Lung (tissue), 12 donors: ENCODE results near the gene ZNF598. TPM values are rescaled to one million over a fixed set of nuclear protein-coding genes. Genes with fewer than 3 reads are reported as not detected.

Source experiments
- ATAC-seq: fragments of 200-7000 bp; cut with Tn5 transposase; one replicate; pipeline ENCODE4 v1.9.1; 2020; ENCODE audit warnings: moderate number of reproducible peaks; ENCODE audit not compliant: insufficient read depth, low FRiP score
- DNase-seq, 3 donors: peaks; one replicate each; pipeline ENCODE4 v3.0.0-alpha.2; 2013 to 2017
- H3K27ac ChIP-seq, 2 donors: one replicate each; pipeline ENCODE4 v1.5.1; 2013; ENCODE audit warnings: mild to moderate bottlenecking in 2 of 2, moderate library complexity in 2 of 2, control low read depth in 1 of 2, inconsistent platforms in 1 of 2, low read depth in 1 of 2, low read length in 1 of 2
- H3K27me3 ChIP-seq, 3 donors: one replicate each; pipeline ENCODE4 v1.5.1; 2013; ENCODE audit warnings: low read length in 2 of 3; ENCODE audit not compliant: control insufficient read depth in 3 of 3, insufficient read depth in 3 of 3
- H3K36me3 ChIP-seq, 4 donors: one replicate each; pipeline ENCODE4 v1.5.1; 2013; ENCODE audit warnings: low read length in 4 of 4, mild to moderate bottlenecking in 1 of 4, moderate library complexity in 1 of 4; ENCODE audit not compliant: control insufficient read depth in 4 of 4, insufficient read depth in 4 of 4
- H3K4me1 ChIP-seq, 5 donors: one replicate each; pipeline ENCODE4 v1.5.1; 2013; ENCODE audit warnings: low read length in 5 of 5, mild to moderate bottlenecking in 2 of 5, moderate library complexity in 1 of 5; ENCODE audit not compliant: control insufficient read depth in 5 of 5, insufficient read depth in 5 of 5
- H3K4me3 ChIP-seq: one replicate; pipeline ENCODE4 v1.5.1; 2013; ENCODE audit warnings: mild to moderate bottlenecking, control low read depth, moderate library complexity
- H3K9ac ChIP-seq, 2 donors: one replicate each; pipeline ENCODE4 v1.5.1; 2013; ENCODE audit warnings: low read length in 2 of 2, control low read depth in 1 of 2; ENCODE audit not compliant: insufficient read depth in 1 of 2
- H3K9me3 ChIP-seq, 4 donors: one replicate each; pipeline ENCODE4 v1.5.1; 2013; ENCODE audit warnings: low read length in 3 of 4, mild to moderate bottlenecking in 1 of 4, moderate library complexity in 1 of 4; ENCODE audit not compliant: control insufficient read depth in 4 of 4, insufficient read depth in 3 of 4
- WGBS, 2 donors: extraction: QIAGEN DNeasy Blood & Tissue Kit; methylation state at CpG; one replicate each; pipeline ENCODE4 v1.1.7; 2013; 5-methylcytosine and 5-hydroxymethylcytosine counted together
- polyA plus RNA-seq, 2 donors: library from polyadenylated mRNA; stranded (reverse); fragments of 200-250 nt; gene quantifications; one replicate each; pipeline ENCODE4 v1.2.1, GENCODE V29; 2013
- total RNA-seq, 2 donors: library from RNA; depleted of rRNA in 1 of 2; stranded (reverse); fragments of >200 nt in 1 of 2; gene quantifications; one replicate each; pipeline ENCODE4 v1.2.1, GENCODE V29; 2014 to 2021
- TF ChIP-seq, protein P1 (sequence below): IDR thresholded peaks from 2 replicates; pipeline ENCODE4 v1.5.1; 2012; ENCODE audit warnings: mild to moderate bottlenecking; ENCODE audit errors: control extremely low read depth, extremely low read depth
- donor health status: control.
- donor health status: control.
- donor health status: Bipolar disorder and iron deficiency.
- donor health status: healthy.
- donor health status: DM: yes; HTN: yes; CAD: no.

Gene ZNF598
- total and polyA plus RNA-seq, 4 donors, result 13.9 to 49.8 (median 35.9) TPM

DNA sequence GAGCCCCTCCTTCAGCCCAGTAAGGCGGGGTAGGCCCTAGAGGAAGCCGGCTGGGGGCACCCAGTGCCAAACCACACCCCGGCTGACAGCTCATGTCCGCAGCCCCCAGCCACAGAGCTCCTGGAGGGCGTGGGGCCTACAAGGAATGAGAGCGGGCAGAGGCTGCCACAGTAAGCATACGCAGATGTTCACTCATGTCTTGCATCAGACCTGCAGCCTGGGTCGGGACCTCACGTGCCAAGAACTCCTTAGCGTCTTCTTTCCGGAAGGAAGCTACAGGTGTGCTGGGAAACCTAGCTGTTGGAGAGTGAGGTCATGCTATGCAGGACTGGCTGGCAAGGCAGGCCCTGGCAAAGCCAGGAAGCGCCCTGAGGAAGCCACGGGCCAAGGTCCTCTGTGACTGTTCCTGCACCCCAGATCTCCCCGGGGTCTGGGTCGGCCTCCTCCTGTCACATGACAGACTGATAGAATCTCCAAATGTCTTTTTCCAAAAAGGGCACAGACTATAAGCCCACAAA lies 1.6 kb downstream of the ZNF598 start:
- ATAC-seq (no peak), DNase-seq (no peak)
- 14 to 25% methylated on average over 15 of the region's 15 CpGs for WGBS, 2 donors
- peaks cover 0 to 10% (median 4%) of the 10 kb centered on the region in 4 donors for H3K36me3 ChIP-seq
- peaks cover 0 to 43% (median 21%) of the 10 kb centered on the region in 5 donors for H3K4me1 ChIP-seq
- no peaks in the 10 kb centered on the region for H3K9me3 ChIP-seq
- peak overlapping the region in 1 of 2 donors; percentile 34 for H3K9ac ChIP-seq
- H3K27ac ChIP-seq, result peak overlapping the region in 1 of 2 donors; percentile 55
- peak overlapping the region; percentile 22 for H3K4me3 ChIP-seq
- H3K27me3 ChIP-seq, result no peaks in the 10 kb centered on the region
- TF ChIP-seq, protein P1, sequence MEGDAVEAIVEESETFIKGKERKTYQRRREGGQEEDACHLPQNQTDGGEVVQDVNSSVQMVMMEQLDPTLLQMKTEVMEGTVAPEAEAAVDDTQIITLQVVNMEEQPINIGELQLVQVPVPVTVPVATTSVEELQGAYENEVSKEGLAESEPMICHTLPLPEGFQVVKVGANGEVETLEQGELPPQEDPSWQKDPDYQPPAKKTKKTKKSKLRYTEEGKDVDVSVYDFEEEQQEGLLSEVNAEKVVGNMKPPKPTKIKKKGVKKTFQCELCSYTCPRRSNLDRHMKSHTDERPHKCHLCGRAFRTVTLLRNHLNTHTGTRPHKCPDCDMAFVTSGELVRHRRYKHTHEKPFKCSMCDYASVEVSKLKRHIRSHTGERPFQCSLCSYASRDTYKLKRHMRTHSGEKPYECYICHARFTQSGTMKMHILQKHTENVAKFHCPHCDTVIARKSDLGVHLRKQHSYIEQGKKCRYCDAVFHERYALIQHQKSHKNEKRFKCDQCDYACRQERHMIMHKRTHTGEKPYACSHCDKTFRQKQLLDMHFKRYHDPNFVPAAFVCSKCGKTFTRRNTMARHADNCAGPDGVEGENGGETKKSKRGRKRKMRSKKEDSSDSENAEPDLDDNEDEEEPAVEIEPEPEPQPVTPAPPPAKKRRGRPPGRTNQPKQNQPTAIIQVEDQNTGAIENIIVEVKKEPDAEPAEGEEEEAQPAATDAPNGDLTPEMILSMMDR, result no peak

DNA sequence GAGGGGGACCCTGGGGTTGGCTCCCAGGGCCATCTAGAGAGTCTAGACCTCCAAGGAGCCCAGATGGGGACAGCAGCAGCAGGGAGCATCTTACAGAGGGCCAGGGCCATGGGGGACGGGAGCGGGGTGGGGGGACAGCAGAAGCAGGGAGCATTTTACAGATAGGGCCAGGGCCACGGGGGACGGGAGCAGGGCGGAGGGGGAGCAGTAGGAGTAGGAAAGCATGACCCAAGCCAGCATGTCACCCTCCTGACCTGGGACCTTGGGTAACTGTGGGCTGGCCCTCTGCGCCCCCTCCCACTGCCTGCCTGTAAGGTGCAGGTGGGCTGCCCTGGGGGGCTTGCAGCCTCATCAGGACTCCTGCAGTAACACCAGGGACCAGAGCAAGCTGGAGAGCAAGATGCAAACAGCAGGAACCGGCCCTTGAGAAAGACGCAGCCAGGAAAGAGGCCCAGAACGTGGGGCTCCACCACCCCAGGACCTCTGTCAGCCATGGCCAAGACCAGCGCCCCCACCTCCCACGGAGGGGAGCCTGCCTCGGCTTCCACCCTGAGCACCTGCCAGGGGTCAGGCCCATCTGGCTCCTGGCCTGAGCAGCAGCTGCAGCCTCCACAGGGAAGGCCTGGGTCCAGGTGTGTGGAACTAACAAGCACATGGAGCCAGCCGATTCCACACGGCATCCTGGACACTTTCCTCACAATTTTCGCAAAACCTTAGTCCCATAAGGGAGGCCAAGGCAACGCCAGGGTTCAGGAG lies 2.4 kb downstream of the ZNF598 start:
- Histone ChIP-seq H3K36me3 (peaks cover 0 to 18% (median 8%) of the 10 kb centered on the region in 4 donors), H3K9ac (no peak overlapping the region), H3K4me3 (no peak overlapping the region), H3K9me3 (no peaks in the 10 kb centered on the region), H3K27ac (peak overlapping the region in 1 of 2 donors; percentile 55), H3K4me1 (peaks cover 0 to 43% (median 21%) of the 10 kb centered on the region in 5 donors), H3K27me3 (no peaks in the 10 kb centered on the region)
- ATAC-seq, result no peak
- 69 to 78% methylated on average over 16 of the region's 16 CpGs for WGBS, 2 donors
- TF ChIP-seq, protein P1, result no peak
- DNase-seq, result no peak

GRCh38 chr16:2006317-2006716 lies 3.3 kb downstream of the ZNF598 start:
- Histone ChIP-seq H3K4me1 (peaks cover 0 to 43% (median 21%) of the 10 kb centered on the region in 5 donors), H3K27ac (no peak overlapping the region), H3K27me3 (no peaks in the 10 kb centered on the region), H3K9me3 (no peaks in the 10 kb centered on the region), H3K36me3 (peaks cover 2 to 27% (median 13%) of the 10 kb centered on the region in 4 donors), H3K9ac (no peak overlapping the region), H3K4me3 (no peak overlapping the region)
- DNase-seq (no peak), ATAC-seq (no peak)
- 92 to 96% methylated on average over 8 of the region's 8 CpGs for WGBS, 2 donors
- TF ChIP-seq, protein P1, result no peak
